K562 (cell line): ENCODE measurements around the gene HEG1. TPM values are rescaled to one million over a fixed set of nuclear protein-coding genes. Genes with fewer than 3 reads are reported as not detected.

ENCODE experiments used
- ATAC-seq: fragments of 200-7000 bp; cut with Tn5 transposase; 3 replicates; pipeline ENCODE4 v1.9.1; 2020; ENCODE audit warnings: moderate library complexity
- BruUV-seq: library from RNA; stranded (reverse); fragments of 400-500 nt; replicated peaks from 2 replicates; lab custom pipeline; 2021; lab: Mats Ljungman, UMichigan
- CTCF ChIA-PET: fragments of 300-600 bp; formaldehyde crosslinking; extraction: SDS; loops from one replicate; lab custom pipeline; 2021; ENCODE audit warnings: low intra/inter-chr PET ratio; lab: Yijun Ruan, JAX
- POLR2A ChIA-PET: fragments of 300-600, 350-650 bp; sonication (Branson Sonifier 250); formaldehyde crosslinking; extraction: SDS; loops from one replicate; lab custom pipeline; 2021; ENCODE audit warnings: antibody characterized with exemption, inconsistent platforms; lab: Yijun Ruan, JAX
- DNase-seq, 4 experiments: peaks; one replicate each; pipeline versions ENCODE4 v3.0.0 to v3.0.0-alpha.2; 2011 to 2018; ENCODE audit warnings: low spot score in 3 of 4, mixed read lengths in 3 of 4; ENCODE audit errors: extremely low read depth in 1 of 4
- FAIRE-seq: peaks from 2 replicates; lab custom pipeline; 2011; peaks lifted over from hg19 to GRCh38; lab: Jason Lieb, UNC
- H2AFZ ChIP-seq: 2 replicates; pipeline ENCODE4 v1.6.0; 2011; ENCODE audit warnings: low read depth, low read length, control low read depth, inconsistent platforms
- H3K27ac ChIP-seq: fragments of 200-600 bp; 3 replicates; pipeline ENCODE4 v1.8.0; 2011; ENCODE audit warnings: low read depth, mild to moderate bottlenecking, control low read depth, inconsistent platforms, low read length, moderate library complexity, mixed read lengths; ENCODE audit errors: extremely low read depth
- H3K27me3 ChIP-seq, 2 experiments: fragments of 300-600 bp in 1 of 2; 2 replicates in 1 of 2; 3 replicates in 1 of 2; pipeline versions ENCODE4 v1.6.0 to v1.8.0; 2011; ENCODE audit warnings: inconsistent platforms in 2 of 2, low read length in 2 of 2, mild to moderate bottlenecking in 1 of 2, mixed read lengths in 1 of 2, moderate library complexity in 1 of 2; ENCODE audit not compliant: control insufficient read depth in 2 of 2, insufficient read depth in 2 of 2
- H3K36me3 ChIP-seq: fragments of 300-600 bp; 3 replicates; pipeline ENCODE4 v1.8.0; 2011; ENCODE audit warnings: mild to moderate bottlenecking, low read length, inconsistent platforms; ENCODE audit not compliant: control insufficient read depth, insufficient read depth
- H3K4me1 ChIP-seq, 2 experiments: fragments of 200-600 bp in 1 of 2; replicated peaks in 1 of 2; 2 replicates in 1 of 2; 3 replicates in 1 of 2; pipeline versions ENCODE4 v1.5.1 to v1.8.0; 2011; ENCODE audit warnings: inconsistent platforms in 2 of 2, low read length in 2 of 2, mild to moderate bottlenecking in 1 of 2, mixed read lengths in 1 of 2, moderate library complexity in 1 of 2; ENCODE audit not compliant: control insufficient read depth in 2 of 2, insufficient read depth in 2 of 2
- H3K4me2 ChIP-seq: 2 replicates; pipeline ENCODE4 v1.6.1; 2011; ENCODE audit warnings: low read length, control low read depth, inconsistent platforms, mixed read lengths; ENCODE audit not compliant: insufficient read depth
- H3K4me3 ChIP-seq: fragments of 200-600 bp; sonication (generic), shearing (Covaris generic); 2 replicates; pipeline ENCODE4 v1.5.1; 2016; ENCODE audit warnings: control low read depth, inconsistent platforms
- H3K79me2 ChIP-seq: fragments of 200-600 bp; 3 replicates; pipeline ENCODE4 v1.8.0; 2011; ENCODE audit warnings: low read length, inconsistent platforms; ENCODE audit not compliant: control insufficient read depth, insufficient read depth
- H3K9ac ChIP-seq, 2 experiments: 2 replicates each; pipeline versions ENCODE4 v1.6.0 to v1.6.1; 2011; ENCODE audit warnings: low read depth in 2 of 2, low read length in 2 of 2, control low read depth in 1 of 2, inconsistent platforms in 1 of 2, mild to moderate bottlenecking in 1 of 2, mixed read lengths in 1 of 2; ENCODE audit not compliant: insufficient read depth in 1 of 2
- H3K9me1 ChIP-seq: one replicate; pipeline ENCODE4 v1.6.0; 2011; ENCODE audit warnings: inconsistent platforms, mild to moderate bottlenecking, low read length, moderate library complexity; ENCODE audit not compliant: control insufficient read depth, insufficient read depth
- H3K9me3 ChIP-seq: replicated peaks from 2 replicates; pipeline ENCODE4 v1.5.1; 2011; ENCODE audit warnings: low read depth, low read length, inconsistent platforms; ENCODE audit not compliant: control insufficient read depth, insufficient read depth
- H4K20me1 ChIP-seq: replicated peaks from 2 replicates; pipeline ENCODE4 v1.6.1; 2011; ENCODE audit warnings: low read length, inconsistent platforms, mixed read lengths; ENCODE audit not compliant: control insufficient read depth, insufficient read depth
- HLTF ChIP-seq: fragments of 450-650 bp; IDR thresholded peaks from 2 replicates; pipeline ENCODE4 v1.6.1; 2016
- MTA3 ChIP-seq: fragments of 450-650 bp; formaldehyde crosslinking; IDR thresholded peaks from 2 replicates; pipeline ENCODE4 v1.6.1; 2017; ENCODE audit warnings: mild to moderate bottlenecking, borderline replicate concordance
- WGBS: fragments of 100-300 bp; shearing (Covaris generic); methylation state at CpG from one replicate; pipeline ENCODE4 v1.1.6; 2016; ENCODE audit warnings: low coverage, mixed read lengths; ENCODE audit not compliant: insufficient coverage; ENCODE audit errors: missing lambda C conversion rate; 5-methylcytosine and 5-hydroxymethylcytosine counted together
- in situ Hi-C: fragments of 300-500 bp; cut with MboI; formaldehyde crosslinking; loops from 4 replicates; pipeline ENCODE4 v1.15.0; 2018; ENCODE audit warnings: inconsistent platforms, mixed read lengths
- intact Hi-C: fragments of 100-400 bp; cut with micrococcal nuclease; formaldehyde crosslinking; loops from 2 replicates; pipeline ENCODE4 v1.14.2; 2022
- polyA plus RNA-seq, 8 experiments: library from polyadenylated mRNA; depleted of rRNA in 4 of 8; stranded (reverse) in 5 of 8; unstranded in 3 of 8; fragments of >200 nt; fragmentation: Nextera tagmentation in 2 of 8; fragmentation: Illumina TruSeq in 1 of 8; extraction: Ambion mirVana in 2 of 8; extraction: Trizol in 1 of 8; gene quantifications; 2 replicates each; pipeline versions ENCODE4 v1.2.1 to v1.2.3, GENCODE V29; 2011 to 2014; ENCODE audit warnings: inconsistent platforms in 1 of 8, missing spikeins in 1 of 8
- total RNA-seq, 7 experiments: library from RNA; depleted of rRNA in 6 of 7; stranded (reverse); fragments of >200 nt in 6 of 7; fragmentation: Illumina TruSeq in 2 of 7; extraction: Trizol in 2 of 7; gene quantifications; 2 replicates each; pipeline versions ENCODE4 v1.2.1 to v1.2.3, GENCODE V29; 2011 to 2021; ENCODE audit warnings: low replicate concordance in 1 of 7
- TF ChIP-seq, protein P1 (sequence below), 3 experiments: fragments of 200-800 bp in 1 of 3; sonication (Bioruptor generic) in 1 of 3; sonication (generic) in 1 of 3; formaldehyde crosslinking in 1 of 3; IDR thresholded peaks; 2 replicates each; pipeline versions ENCODE4 v1.6.1 to v1.8.0; 2016 to 2022; ENCODE audit warnings: mild to moderate bottlenecking in 2 of 3, missing compliant biosample characterization in 2 of 3, missing genetic modification characterization in 2 of 3, missing genetic modification reagents in 1 of 3

Gene HEG1
- total and polyA plus RNA-seq, 9 of the 15 experiments (the other 6 are each of a cell fraction or from before 2014, with no cell fraction given) = 0.24 TPM; not detected in 8

DNA sequence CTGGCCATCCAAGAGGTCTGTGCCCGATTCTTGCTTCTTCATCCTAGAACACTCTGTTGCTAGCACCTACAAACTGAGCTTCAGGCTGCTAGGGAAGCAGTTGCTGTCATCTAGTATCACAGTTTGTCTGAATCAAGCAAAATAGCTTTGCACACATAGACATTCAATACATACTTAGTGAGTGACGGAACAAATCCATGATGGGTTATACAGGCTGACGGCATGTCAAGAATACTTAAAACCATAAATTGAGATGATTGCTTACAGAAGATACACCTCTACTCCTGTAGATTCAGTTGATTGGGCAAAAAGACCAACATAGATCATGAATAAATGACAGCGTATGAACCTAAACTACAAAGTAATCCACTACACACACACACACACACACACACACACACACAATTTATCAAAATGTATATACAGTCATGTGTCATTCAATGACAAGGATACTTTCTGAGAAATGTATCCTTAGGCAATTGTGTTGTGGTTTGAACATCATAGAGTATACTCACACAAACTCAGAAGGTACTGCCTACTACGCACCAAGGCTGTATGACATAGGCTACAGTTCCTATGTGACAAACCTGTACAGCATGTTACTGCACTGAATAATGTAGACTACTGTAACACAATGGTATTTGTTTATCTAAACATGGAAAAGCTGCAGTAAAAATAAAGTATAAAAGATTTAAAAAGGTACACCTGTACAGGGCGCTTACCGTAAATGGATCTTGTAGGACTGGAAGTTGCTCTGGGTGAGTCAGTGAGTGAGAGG lies 14.4 kb upstream of the HEG1 start:
- in situ Hi-C loops = no loop called here
- H3K4me1 ChIP-seq = no peaks in the 10 kb centered on the region
- H3K4me2 ChIP-seq = no peak overlapping the region
- no peak overlapping the region for H2AFZ ChIP-seq
- H3K27me3 ChIP-seq = peaks cover 0 to 16% of the 10 kb centered on the region in 2 experiments; a peak in 3 of 5 replicates
- H3K4me3 ChIP-seq = no peak overlapping the region
- DNase-seq = no peak
- CTCF ChIA-PET = no interaction called here
- H3K9me1 ChIP-seq = no peaks in the 10 kb centered on the region
- BruUV-seq = no TSS peak
- H3K27ac ChIP-seq = no peak overlapping the region
- TF ChIP-seq MTA3 = no peak
- no peak for TF ChIP-seq HLTF
- TF ChIP-seq, protein P1, sequence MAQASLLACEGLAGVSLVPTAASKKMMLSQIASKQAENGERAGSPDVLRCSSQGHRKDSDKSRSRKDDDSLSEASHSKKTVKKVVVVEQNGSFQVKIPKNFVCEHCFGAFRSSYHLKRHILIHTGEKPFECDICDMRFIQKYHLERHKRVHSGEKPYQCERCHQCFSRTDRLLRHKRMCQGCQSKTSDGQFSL (CRISPR knock-in tag; IDR thresholded peaks at IDR 0.05) = no peak
- TF ChIP-seq, protein P1 (tag; IDR thresholded peaks at IDR 0.05) = no peak
- TF ChIP-seq, all 486 proteins: peak for 0
- POLR2A ChIA-PET = no interaction called here
- WGBS = 0% methylated on average over 7 of the region's 7 CpGs
- intact Hi-C loops = no loop called here
- Histone ChIP-seq H3K79me2 (no peaks in the 10 kb centered on the region), H3K9ac (no peak overlapping the region), H3K9me3 (no peaks in the 10 kb centered on the region), H4K20me1 (no peaks in the 10 kb centered on the region; the same call in 1 of the 2 replicates), H3K36me3 (no peaks in the 10 kb centered on the region)
- ATAC-seq (no peak), FAIRE-seq (no peak)
